Hippocampal formation (tissue), 2 donors: ENCODE data around the gene CACNA1I.
A peak's percentile ranks its signal among the peaks of the same experiment; 100 is the strongest.

Experiments used
- DNase-seq, 2 donors: peaks; one replicate each; lab custom pipeline; 2025; lab: John Stamatoyannopoulos, UW

Gene CACNA1I

GRCh38 chr22:39568278-39568981, 2.1 kb upstream of the CACNA1I start:
- DNase-seq = no peak

- no peak for DNase-seq
These were observed 1.5 kb upstream of the CACNA1I start for GRCh38 chr22:39569066-39569465.

GRCh38 chr22:39570226-39570625, 327 bp upstream of the CACNA1I start:
- no peak for DNase-seq

- DNase-seq = no peak
These were observed 985 bp downstream of the CACNA1I start for GRCh38 chr22:39571538-39571937.

GRCh38 chr22:39574779-39575551, 4.4 kb downstream of the CACNA1I start:
- no peak for DNase-seq

- no peak for DNase-seq
These were observed 4.9 kb downstream of the CACNA1I start for GRCh38 chr22:39575552-39575825.

GRCh38 chr22:39576027-39576426, 5.5 kb downstream of the CACNA1I start:
- DNase-seq = no peak

GRCh38 chr22:39577366-39577765, 6.8 kb downstream of the CACNA1I start:
- no peak for DNase-seq

GRCh38 chr22:39577900-39578299, 7.3 kb downstream of the CACNA1I start:
- DNase-seq = no peak

GRCh38 chr22:39580006-39580441, 9.5 kb downstream of the CACNA1I start:
- DNase-seq = no peak

- DNase-seq = no peak
These were observed 10.2 kb downstream of the CACNA1I start for GRCh38 chr22:39580795-39581194.

- no peak for DNase-seq
These were observed 10.8 kb downstream of the CACNA1I start for GRCh38 chr22:39581303-39581702.

GRCh38 chr22:39583066-39583667, 12.6 kb downstream of the CACNA1I start:
- no peak for DNase-seq

- DNase-seq = peak in 1 of 2 donors; percentile 5
These were observed 19.3 kb downstream of the CACNA1I start for GRCh38 chr22:39589875-39590274.

- no peak for DNase-seq
These were observed 21.8 kb downstream of the CACNA1I start for GRCh38 chr22:39592081-39593065.

- no peak for DNase-seq
These were observed 22.7 kb downstream of the CACNA1I start for GRCh38 chr22:39593066-39593930.

GRCh38 chr22:39593931-39594285, 23.4 kb downstream of the CACNA1I start:
- DNase-seq = no peak

- DNase-seq = no peak
These were observed 23.9 kb downstream of the CACNA1I start for GRCh38 chr22:39594411-39594810.

GRCh38 chr22:39595622-39596172, 25.1 kb downstream of the CACNA1I start:
- no peak for DNase-seq

GRCh38 chr22:39596601-39597000, 26.0 kb downstream of the CACNA1I start:
- DNase-seq = no peak
